Transverse colon (tissue), 3 donors: ENCODE data around the gene POLR2E.

Experiments
- POLR2A ChIP-seq: fragments of 450-650 bp; IDR thresholded peaks from one replicate; pipeline ENCODE4 v1.6.1; 2016; ENCODE audit warnings: antibody characterized with exemption, mild to moderate bottlenecking, moderate library complexity
- TF ChIP-seq, protein P1 (sequence below), 5 experiments: fragments of 200-600 bp in 3 of 5; fragments of 450-650 bp in 2 of 5; sonication (generic) in 3 of 5; IDR thresholded peaks; 1 replicate in 2 of 5; 2 replicates in 3 of 5; pipeline ENCODE4 v1.5.1; 2016 to 2017; ENCODE audit warnings: antibody characterized with exemption in 5 of 5, inconsistent platforms in 3 of 5, mild to moderate bottlenecking in 2 of 5, moderate library complexity in 1 of 5

DNA sequence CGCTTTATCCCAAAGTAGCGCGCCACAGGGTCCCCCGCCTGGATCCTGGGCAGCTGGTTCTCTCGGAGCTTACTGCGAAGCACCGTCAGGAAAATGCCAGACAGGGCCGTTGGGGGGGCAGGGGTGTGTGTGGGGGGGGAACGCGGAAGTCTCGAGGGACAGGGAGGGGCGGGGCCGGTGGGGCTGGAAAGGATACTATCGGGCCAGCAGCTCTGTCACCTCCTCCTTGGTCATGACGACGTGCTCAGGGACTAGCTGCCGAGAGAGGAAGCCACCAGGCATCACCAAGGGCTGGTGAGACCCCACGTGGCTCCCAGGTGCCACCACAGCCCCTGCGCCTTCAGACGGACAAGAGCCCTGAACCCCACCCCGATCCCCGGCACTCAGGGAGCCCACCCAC, 5.3 kb downstream of the POLR2E start:
- TF ChIP-seq, protein P1, sequence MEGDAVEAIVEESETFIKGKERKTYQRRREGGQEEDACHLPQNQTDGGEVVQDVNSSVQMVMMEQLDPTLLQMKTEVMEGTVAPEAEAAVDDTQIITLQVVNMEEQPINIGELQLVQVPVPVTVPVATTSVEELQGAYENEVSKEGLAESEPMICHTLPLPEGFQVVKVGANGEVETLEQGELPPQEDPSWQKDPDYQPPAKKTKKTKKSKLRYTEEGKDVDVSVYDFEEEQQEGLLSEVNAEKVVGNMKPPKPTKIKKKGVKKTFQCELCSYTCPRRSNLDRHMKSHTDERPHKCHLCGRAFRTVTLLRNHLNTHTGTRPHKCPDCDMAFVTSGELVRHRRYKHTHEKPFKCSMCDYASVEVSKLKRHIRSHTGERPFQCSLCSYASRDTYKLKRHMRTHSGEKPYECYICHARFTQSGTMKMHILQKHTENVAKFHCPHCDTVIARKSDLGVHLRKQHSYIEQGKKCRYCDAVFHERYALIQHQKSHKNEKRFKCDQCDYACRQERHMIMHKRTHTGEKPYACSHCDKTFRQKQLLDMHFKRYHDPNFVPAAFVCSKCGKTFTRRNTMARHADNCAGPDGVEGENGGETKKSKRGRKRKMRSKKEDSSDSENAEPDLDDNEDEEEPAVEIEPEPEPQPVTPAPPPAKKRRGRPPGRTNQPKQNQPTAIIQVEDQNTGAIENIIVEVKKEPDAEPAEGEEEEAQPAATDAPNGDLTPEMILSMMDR (IDR thresholded peaks at IDR 0.05) = no peak
- no peak for TF ChIP-seq POLR2A
